Epithelial cell of umbilical artery (primary cell): Measurements from ENCODE around the gene IDH3A. TPM values are rescaled to one million over a fixed set of nuclear protein-coding genes. Genes with fewer than 3 reads are reported as not detected.

ENCODE experiments used
- total RNA-seq: library from RNA; depleted of rRNA; stranded (reverse); fragments of >200 nt; gene quantifications from 2 replicates; pipeline ENCODE4 v1.2.3, GENCODE V29; 2014

The IDH3A gene
- total RNA-seq: 38.0 and 122 TPM in 2 replicates

DNA sequence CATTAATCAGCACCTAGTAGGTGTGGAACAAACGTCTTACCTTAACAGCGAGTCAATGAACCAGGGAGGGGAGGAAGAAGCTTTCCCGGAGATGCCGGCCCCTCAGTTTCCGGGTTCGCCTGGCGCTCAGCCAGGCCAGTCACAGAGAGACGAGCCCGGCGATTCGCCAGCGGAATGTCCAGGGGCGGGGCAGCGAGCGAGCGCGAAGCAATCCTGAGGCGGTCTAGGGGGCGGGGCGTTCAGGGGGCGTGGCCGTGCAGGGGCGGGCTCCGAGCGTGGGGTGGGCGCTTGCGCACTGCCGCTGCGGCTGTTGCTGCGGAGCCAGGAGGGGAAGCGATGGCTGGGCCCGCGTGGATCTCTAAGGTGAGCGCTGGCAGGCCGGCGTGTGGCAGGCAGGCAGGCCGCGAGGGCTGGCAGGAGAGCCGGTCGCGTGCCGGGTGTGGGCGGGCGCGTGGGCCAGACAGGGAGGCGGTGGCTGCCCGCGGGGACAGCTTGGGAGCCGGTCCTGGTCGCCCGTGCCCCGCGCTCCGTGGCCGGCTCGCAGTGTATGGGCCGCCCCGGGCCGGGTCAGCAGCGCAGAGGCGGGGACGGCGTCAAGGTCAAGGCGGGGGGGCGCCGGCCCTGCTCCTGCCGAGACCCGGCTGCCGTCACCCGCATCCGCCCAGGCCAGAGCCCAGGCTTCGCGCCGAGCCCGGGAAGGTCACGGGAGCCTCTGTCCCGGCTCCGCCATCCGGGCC lies at the start of gene IDH3A:
IDH3A (plus strand) TSS at position 295 of the 737 bp plus-strand sequence; CDS start at position 337, 42 bp downstream.

DNA sequence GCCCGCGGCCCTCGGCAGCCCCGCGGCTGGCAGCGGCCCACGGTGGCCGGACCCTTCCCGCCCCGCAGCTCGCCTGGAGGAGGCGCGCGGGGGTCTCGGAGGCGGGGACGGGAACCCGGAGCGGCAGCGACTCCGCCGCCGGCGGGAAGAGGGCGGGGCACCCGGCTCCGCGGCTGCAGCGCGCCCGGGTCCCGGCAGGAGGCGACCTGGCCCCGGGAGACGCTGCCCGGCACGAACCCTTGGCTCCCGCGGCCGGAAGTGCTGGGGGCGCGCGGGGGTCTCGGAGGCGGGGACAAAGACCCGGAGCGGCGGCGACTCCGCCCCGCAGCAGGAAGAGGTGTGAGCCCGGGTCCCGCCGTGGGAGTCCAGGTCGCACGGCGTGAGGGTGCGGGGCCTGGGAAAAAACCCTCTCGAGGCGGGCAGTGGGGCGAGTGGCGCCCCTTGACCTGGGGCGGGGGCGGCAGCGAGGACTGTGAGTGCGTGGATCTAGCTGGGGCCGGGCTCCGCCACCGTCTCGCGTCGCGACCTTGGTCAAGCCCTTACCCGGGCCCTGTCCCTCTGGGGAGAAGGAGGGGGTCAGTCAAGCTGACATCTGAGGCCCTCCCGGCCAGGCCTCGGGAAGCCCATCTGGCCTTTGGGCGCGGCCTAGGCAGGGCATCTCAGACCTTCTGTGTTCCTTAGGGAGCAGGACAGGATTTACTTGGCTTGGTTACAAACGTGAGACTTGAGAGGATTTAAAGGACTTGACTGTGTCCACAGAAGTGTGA lies 17.7 kb upstream of the IDH3A start, which contains the start of gene CIB2:
CIB2 (minus strand) TSS at position 151 of the 767 bp plus-strand sequence. CDS start 230 bp downstream, outside the sequence.

Other genes with a start within 250 kb of the IDH3A start
- gene TBC1D2B, start 71.7 kb upstream of the IDH3A start, total RNA-seq: 21.4 and 27.5 TPM in 2 replicates
- gene SH2D7, start 56.8 kb upstream of the IDH3A start, total RNA-seq: not detected in 2 replicates
- gene CIB2, start 17.9 kb upstream of the IDH3A start, total RNA-seq: 2.0 and 2.6 TPM in 2 replicates
- gene ACSBG1, start 85.2 kb downstream of the IDH3A start, total RNA-seq: under 0.01 TPM in 1 of 2 replicates, not detected in the other
- 5.2 and 8.8 TPM in 2 replicates for gene DNAJA4, start 115.2 kb downstream of the IDH3A start, total RNA-seq
- 120 and 160 TPM in 2 replicates for gene SKIC8, start 150.2 kb downstream of the IDH3A start, total RNA-seq
- gene CRABP1, start 191.0 kb downstream of the IDH3A start, total RNA-seq: not detected in 2 replicates